H9 (cell line): ENCODE results near the gene SLCO2A1. TPM values are rescaled to one million over a fixed set of nuclear protein-coding genes. Genes with fewer than 3 reads are reported as not detected.

ENCODE experiments used
- DNase-seq: peaks from one replicate; pipeline ENCODE4 v3.0.0-alpha.2; 2017
- H2AFZ ChIP-seq: one replicate; pipeline ENCODE4 v1.6.1; 2013; ENCODE audit warnings: mild to moderate bottlenecking, low read length, control low read depth, moderate library complexity
- H2AK5ac ChIP-seq: 2 replicates; pipeline ENCODE4 v1.6.1; 2013; ENCODE audit warnings: low read length, control low read depth, mixed read lengths; ENCODE audit not compliant: insufficient read length
- H2BK120ac ChIP-seq: one replicate; pipeline ENCODE4 v1.6.1; 2013; ENCODE audit warnings: low read depth, mild to moderate bottlenecking, low read length, control low read depth, inconsistent platforms; ENCODE audit not compliant: poor library complexity, severe bottlenecking
- H2BK12ac ChIP-seq: 2 replicates; pipeline ENCODE4 v1.6.1; 2013; ENCODE audit warnings: low read length, control low read depth, mixed read lengths, low read depth; ENCODE audit not compliant: insufficient read length
- H2BK15ac ChIP-seq: 2 replicates; pipeline ENCODE4 v1.6.1; 2013; ENCODE audit warnings: low read depth, low read length, control low read depth
- H2BK20ac ChIP-seq: one replicate; pipeline ENCODE4 v1.6.1; 2013; ENCODE audit warnings: low read depth, mild to moderate bottlenecking, low read length, control low read depth, inconsistent platforms; ENCODE audit not compliant: poor library complexity, severe bottlenecking
- H2BK5ac ChIP-seq: 2 replicates; pipeline ENCODE4 v1.6.1; 2013; ENCODE audit warnings: low read length, control low read depth, mixed read lengths; ENCODE audit not compliant: insufficient read length
- H3K14ac ChIP-seq: 2 replicates; pipeline ENCODE4 v1.6.1; 2013; ENCODE audit warnings: low read length, control low read depth; ENCODE audit not compliant: insufficient read depth
- H3K18ac ChIP-seq: 2 replicates; pipeline ENCODE4 v1.6.1; 2013; ENCODE audit warnings: low read depth, mild to moderate bottlenecking, mixed read lengths, low read length, control low read depth; ENCODE audit not compliant: insufficient read length
- H3K23ac ChIP-seq: 2 replicates; pipeline ENCODE4 v1.6.1; 2013; ENCODE audit warnings: low read length, control low read depth, mixed read lengths, low read depth; ENCODE audit not compliant: insufficient read length
- H3K23me2 ChIP-seq: 2 replicates; pipeline ENCODE4 v1.6.1; 2013; ENCODE audit warnings: low read depth, mild to moderate bottlenecking, mixed read lengths, low read length, control low read depth; ENCODE audit not compliant: insufficient read length, poor library complexity, severe bottlenecking
- H3K27ac ChIP-seq: 2 replicates; pipeline ENCODE4 v1.5.1; 2013; ENCODE audit warnings: low read length, control low read depth, mixed read lengths, low read depth; ENCODE audit not compliant: insufficient read length
- H3K27me3 ChIP-seq: 2 replicates; pipeline ENCODE4 v1.6.1; 2013; ENCODE audit warnings: low read length, control low read depth, inconsistent platforms; ENCODE audit not compliant: insufficient read depth
- H3K4ac ChIP-seq: 2 replicates; pipeline ENCODE4 v1.6.1; 2013; ENCODE audit warnings: low read depth, mild to moderate bottlenecking, control low read depth, inconsistent platforms, low read length, moderate library complexity
- H3K4me1 ChIP-seq: 2 replicates; pipeline ENCODE4 v1.6.1; 2013; ENCODE audit warnings: low read length, control low read depth, inconsistent platforms; ENCODE audit not compliant: insufficient read depth
- H3K4me2 ChIP-seq: 2 replicates; pipeline ENCODE4 v1.6.1; 2013; ENCODE audit warnings: low read length, control low read depth, mixed read lengths; ENCODE audit not compliant: insufficient read length, insufficient read depth
- H3K56ac ChIP-seq: 2 replicates; pipeline ENCODE4 v1.6.1; 2013; ENCODE audit warnings: low read depth, mild to moderate bottlenecking, mixed read lengths, low read length, control low read depth; ENCODE audit not compliant: insufficient read length
- H3K79me1 ChIP-seq: 2 replicates; pipeline ENCODE4 v1.6.1; 2013; ENCODE audit warnings: low read depth, mild to moderate bottlenecking, moderate library complexity, low read length, control low read depth, inconsistent platforms; ENCODE audit not compliant: insufficient read depth, poor library complexity, severe bottlenecking
- H3K79me2 ChIP-seq: 2 replicates; pipeline ENCODE4 v1.6.1; 2013; ENCODE audit warnings: low read length, control low read depth, inconsistent platforms; ENCODE audit not compliant: insufficient read depth
- H3K9ac ChIP-seq: 2 replicates; pipeline ENCODE4 v1.6.1; 2013; ENCODE audit warnings: low read length, control low read depth, mixed read lengths; ENCODE audit not compliant: insufficient read length; ENCODE audit errors: extremely low read depth
- H3K9me3 ChIP-seq: one replicate; pipeline ENCODE4 v1.6.1; 2013; ENCODE audit warnings: low read depth, low read length, inconsistent platforms; ENCODE audit not compliant: control insufficient read depth
- H3T11ph ChIP-seq: one replicate; pipeline ENCODE4 v1.6.1; 2013; ENCODE audit warnings: mild to moderate bottlenecking, low read length, control low read depth, inconsistent platforms
- H4K20me1 ChIP-seq: one replicate; pipeline ENCODE4 v1.6.1; 2013; ENCODE audit not compliant: control insufficient read depth, insufficient read length, insufficient read depth
- H4K5ac ChIP-seq: 2 replicates; pipeline ENCODE4 v1.6.1; 2013; ENCODE audit warnings: low read depth, mild to moderate bottlenecking, mixed read lengths, low read length, control low read depth; ENCODE audit not compliant: insufficient read length
- H4K8ac ChIP-seq: replicated peaks from 2 replicates; pipeline ENCODE4 v1.6.1; 2013; ENCODE audit warnings: low read length, control low read depth, mixed read lengths, low read depth; ENCODE audit not compliant: insufficient read length
- H4K91ac ChIP-seq: 2 replicates; pipeline ENCODE4 v1.6.1; 2013; ENCODE audit warnings: low read depth, mild to moderate bottlenecking, moderate library complexity, mixed read lengths, low read length, control low read depth; ENCODE audit not compliant: insufficient read length
- H3K27ac Mint-ChIP-seq, 3 experiments: 2 replicates in 2 of 3; 3 replicates in 1 of 3; pipeline ENCODE4 v1.8.0; 2020 to 2021; ENCODE audit warnings: mixed read lengths in 3 of 3, mild to moderate bottlenecking in 1 of 3, moderate library complexity in 1 of 3
- H3K27me3 Mint-ChIP-seq: 2 replicates; pipeline ENCODE4 v1.8.0; 2021; ENCODE audit warnings: low read depth, mild to moderate bottlenecking, moderate library complexity, mixed read lengths
- H3K36me3 Mint-ChIP-seq, 3 experiments: 2 replicates in 2 of 3; 3 replicates in 1 of 3; pipeline ENCODE4 v1.8.0; 2020 to 2021; ENCODE audit warnings: low read depth in 3 of 3, mixed read lengths in 3 of 3; ENCODE audit not compliant: insufficient read depth in 1 of 3
- H3K4me1 Mint-ChIP-seq, 2 experiments: 2 replicates each; pipeline ENCODE4 v1.8.0; 2020; ENCODE audit warnings: mixed read lengths in 2 of 2
- H3K4me3 Mint-ChIP-seq, 2 experiments: 2 replicates in 1 of 2; 3 replicates in 1 of 2; pipeline ENCODE4 v1.8.0; 2020 to 2021; ENCODE audit warnings: mild to moderate bottlenecking in 2 of 2, mixed read lengths in 2 of 2, moderate library complexity in 1 of 2
- H3K9me3 Mint-ChIP-seq, 2 experiments: 2 replicates in 1 of 2; 3 replicates in 1 of 2; pipeline ENCODE4 v1.8.0; 2020; ENCODE audit warnings: mild to moderate bottlenecking in 2 of 2, mixed read lengths in 2 of 2, moderate library complexity in 1 of 2
- WGBS: extraction: QIAGEN DNeasy Blood & Tissue Kit; methylation state at CpG from one replicate; pipeline ENCODE4 v1.1.7; 2013; ENCODE audit warnings: missing lambda C conversion rate, low lambda C conversion rate, mixed read lengths; ENCODE audit not compliant: insufficient read length; ENCODE audit errors: extremely low coverage; 5-methylcytosine and 5-hydroxymethylcytosine counted together
- total RNA-seq: library from RNA; stranded (reverse); gene quantifications from 2 replicates; pipeline ENCODE4 v1.2.1, GENCODE V29; 2021
- TF ChIP-seq, protein P1 (sequence below): fragments of 200-600 bp; sonication (generic); conservative IDR thresholded peaks from 3 replicates; pipeline ENCODE4 v1.8.0; 2021; ENCODE audit warnings: antibody characterized with exemption, mild to moderate bottlenecking

Gene SLCO2A1
- total RNA-seq, 1 experiment from 2014 or later: 0.98 TPM

- Histone ChIP-seq H3K79me2 (no peaks in the 10 kb centered on the region), H4K8ac (no peak overlapping the region), H2BK20ac (no peak overlapping the region), H3K14ac (no peak overlapping the region), H3K23ac (no peak overlapping the region), H3K27me3 (no peaks in the 10 kb centered on the region), H2BK12ac (no peak overlapping the region), H3K18ac (no peak overlapping the region), H4K5ac (no peak overlapping the region), H3K79me1 (no peaks in the 10 kb centered on the region), H2BK120ac (no peak overlapping the region), H4K20me1 (no peaks in the 10 kb centered on the region), H2AK5ac (no peak overlapping the region), H3K4me1 (no peaks in the 10 kb centered on the region), H2BK15ac (no peak overlapping the region), H2BK5ac (no peak overlapping the region), H2AFZ (no peak overlapping the region), H4K91ac (no peak overlapping the region), H3K9ac (no peak overlapping the region), H3K27ac (no peak overlapping the region), H3K4ac (no peak overlapping the region), H3K56ac (no peak overlapping the region), H3T11ph (no peak overlapping the region), H3K4me2 (no peak overlapping the region), H3K23me2 (no peaks in the 10 kb centered on the region), H3K9me3 (peaks cover 2% of the 10 kb centered on the region)
- Mint-ChIP-seq H3K4me3 (no peak overlapping the region), H3K4me1 (no peaks in the 10 kb centered on the region), H3K36me3 (peaks cover 1 to 2% (median 2%) of the 10 kb centered on the region in 3 experiments; a peak in 4 of 7 replicates), H3K27me3 (no peaks in the 10 kb centered on the region; the same call in none of the 2 replicates), H3K9me3 (peaks cover 8 to 12% of the 10 kb centered on the region in 2 experiments), H3K27ac (no peak overlapping the region)
- TF ChIP-seq, protein P1, sequence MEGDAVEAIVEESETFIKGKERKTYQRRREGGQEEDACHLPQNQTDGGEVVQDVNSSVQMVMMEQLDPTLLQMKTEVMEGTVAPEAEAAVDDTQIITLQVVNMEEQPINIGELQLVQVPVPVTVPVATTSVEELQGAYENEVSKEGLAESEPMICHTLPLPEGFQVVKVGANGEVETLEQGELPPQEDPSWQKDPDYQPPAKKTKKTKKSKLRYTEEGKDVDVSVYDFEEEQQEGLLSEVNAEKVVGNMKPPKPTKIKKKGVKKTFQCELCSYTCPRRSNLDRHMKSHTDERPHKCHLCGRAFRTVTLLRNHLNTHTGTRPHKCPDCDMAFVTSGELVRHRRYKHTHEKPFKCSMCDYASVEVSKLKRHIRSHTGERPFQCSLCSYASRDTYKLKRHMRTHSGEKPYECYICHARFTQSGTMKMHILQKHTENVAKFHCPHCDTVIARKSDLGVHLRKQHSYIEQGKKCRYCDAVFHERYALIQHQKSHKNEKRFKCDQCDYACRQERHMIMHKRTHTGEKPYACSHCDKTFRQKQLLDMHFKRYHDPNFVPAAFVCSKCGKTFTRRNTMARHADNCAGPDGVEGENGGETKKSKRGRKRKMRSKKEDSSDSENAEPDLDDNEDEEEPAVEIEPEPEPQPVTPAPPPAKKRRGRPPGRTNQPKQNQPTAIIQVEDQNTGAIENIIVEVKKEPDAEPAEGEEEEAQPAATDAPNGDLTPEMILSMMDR: no peak
- WGBS: no CpG with 5 or more reads among the region's 6 CpGs
- DNase-seq: no peak
Observed at GRCh38 chr3:134075846-134076245, 46.1 kb upstream of the SLCO2A1 start.
